Bronchial epithelial cell (primary cell): ENCODE results near the gene SEMA3A. TPM values are rescaled to one million over a fixed set of nuclear protein-coding genes. Genes with fewer than 3 reads are reported as not detected.

ENCODE experiments used
- DNase-seq: peaks from one replicate; pipeline ENCODE4 v3.0.0-alpha.2; 2010; ENCODE audit warnings: low read depth
- FAIRE-seq: peaks from 2 replicates; lab custom pipeline; 2011; peaks lifted over from hg19 to GRCh38; lab: Jason Lieb, UNC
- H3K27me3 ChIP-seq: 2 replicates; pipeline ENCODE4 v1.5.1; 2011; ENCODE audit warnings: low read length; ENCODE audit not compliant: control insufficient read depth, insufficient read depth
- H3K36me3 ChIP-seq: 2 replicates; pipeline ENCODE4 v1.5.1; 2011; ENCODE audit warnings: low read length; ENCODE audit not compliant: control insufficient read depth, insufficient read depth
- H3K4me3 ChIP-seq: 2 replicates; pipeline ENCODE4 v1.5.1; 2011; ENCODE audit warnings: mild to moderate bottlenecking, low read depth, low read length, control low read depth
- CTCF ChIP-seq: IDR thresholded peaks from 2 replicates; pipeline ENCODE4 v1.5.1; 2011; ENCODE audit warnings: mild to moderate bottlenecking, moderate library complexity, low read length, control low read depth, inconsistent platforms; ENCODE audit not compliant: insufficient read depth, severe bottlenecking
- total RNA-seq: library from RNA; depleted of rRNA; stranded (reverse); fragments of >200 nt; gene quantifications from 2 replicates; pipeline ENCODE4 v1.2.1, GENCODE V29; 2014

The SEMA3A gene
- total RNA-seq, 1 donor from 2014 or later, result 57.7 TPM

- Histone ChIP-seq H3K36me3 (no peaks in the 10 kb centered on the region), H3K27me3 (no peaks in the 10 kb centered on the region), H3K4me3 (no peak overlapping the region)
- no peak for TF ChIP-seq CTCF
- FAIRE-seq, result no peak
- DNase-seq, result no peak
Observed at GRCh38 chr7:84134169-84134568, 60.4 kb downstream of the SEMA3A start.

GRCh38 chr7:84125654-84126053 lies 68.9 kb downstream of the SEMA3A start:
- H3K27me3 ChIP-seq, result no peaks in the 10 kb centered on the region
- H3K36me3 ChIP-seq, result no peaks in the 10 kb centered on the region
- H3K4me3 ChIP-seq, result no peak overlapping the region
- no peak for TF ChIP-seq CTCF
- no peak for DNase-seq
- FAIRE-seq, result no peak

- Histone ChIP-seq H3K27me3 (no peaks in the 10 kb centered on the region), H3K36me3 (no peaks in the 10 kb centered on the region), H3K4me3 (no peak overlapping the region)
- no peak for DNase-seq
- no peak for TF ChIP-seq CTCF
- no peak for FAIRE-seq
Observed at GRCh38 chr7:84123965-84124547, 70.5 kb downstream of the SEMA3A start.

GRCh38 chr7:84122582-84123360 lies 71.8 kb downstream of the SEMA3A start:
- TF ChIP-seq CTCF, result no peak
- FAIRE-seq, result no peak

GRCh38 chr7:84117304-84117703 lies 77.3 kb downstream of the SEMA3A start:
- DNase-seq, result no peak
- Histone ChIP-seq H3K36me3 (no peaks in the 10 kb centered on the region), H3K4me3 (no peak overlapping the region), H3K27me3 (no peaks in the 10 kb centered on the region)
- no peak for FAIRE-seq
- TF ChIP-seq CTCF, result no peak

More at GRCh38 chr7:84122582-84123360, 71.8 kb downstream of the SEMA3A start:
- no peak overlapping the region for H3K4me3 ChIP-seq
- no peak for DNase-seq
- no peaks in the 10 kb centered on the region for H3K36me3 ChIP-seq
- H3K27me3 ChIP-seq, result no peaks in the 10 kb centered on the region
